Kidney (tissue), 14 donors: ENCODE results near the gene KDM6A. TPM values are rescaled to one million over a fixed set of nuclear protein-coding genes. Genes with fewer than 3 reads are reported as not detected.
"Not testable (repeated sequence)": the region's sequence is repeated elsewhere in the genome, so short reads cannot be mapped to it uniquely, and the experiment has no call there.

Experiments
- DNase-seq, 5 donors: peaks; one replicate each; pipeline ENCODE4 v3.0.0-alpha.2; 2013 to 2020
- FAIRE-seq: peaks from 2 replicates; lab custom pipeline; 2012; peaks lifted over from hg19 to GRCh38; lab: Jason Lieb, UNC
- H3K27ac ChIP-seq, 2 donors: one replicate each; pipeline ENCODE4 v1.7.0; 2013; ENCODE audit warnings: low read depth in 2 of 2, low read length in 2 of 2, inconsistent platforms in 1 of 2
- H3K27me3 ChIP-seq: one replicate; pipeline ENCODE4 v1.7.1; 2013; ENCODE audit warnings: low read length, inconsistent platforms; ENCODE audit not compliant: control insufficient read depth, insufficient read depth
- H3K36me3 ChIP-seq, 3 donors: one replicate each; pipeline versions ENCODE4 v1.7.0 to v1.7.1; 2013; ENCODE audit warnings: low read length in 3 of 3, control low read depth in 1 of 3, inconsistent platforms in 1 of 3; ENCODE audit not compliant: insufficient read depth in 3 of 3, control insufficient read depth in 2 of 3
- H3K4me1 ChIP-seq, 3 donors: one replicate each; pipeline versions ENCODE4 v1.7.0 to v1.7.1; 2013; ENCODE audit warnings: low read length in 3 of 3, inconsistent platforms in 1 of 3, low read depth in 1 of 3; ENCODE audit not compliant: control insufficient read depth in 2 of 3, insufficient read depth in 2 of 3
- H3K4me3 ChIP-seq, 3 donors: one replicate each; pipeline versions ENCODE4 v1.7.0 to v1.8.1; 2013; ENCODE audit warnings: low read length in 3 of 3, control low read depth in 1 of 3, inconsistent platforms in 1 of 3
- H3K9ac ChIP-seq, 3 donors: one replicate each; pipeline versions ENCODE4 v1.7.0 to v1.7.1; 2013; ENCODE audit warnings: low read length in 3 of 3, control low read depth in 1 of 3, inconsistent platforms in 1 of 3
- H3K9me3 ChIP-seq, 3 donors: one replicate each; pipeline versions ENCODE4 v1.7.0 to v1.7.1; 2013; ENCODE audit warnings: low read length in 3 of 3, control low read depth in 1 of 3, inconsistent platforms in 1 of 3; ENCODE audit not compliant: control insufficient read depth in 2 of 3, insufficient read depth in 1 of 3
- CTCF ChIP-seq: IDR thresholded peaks from 3 replicates; pipeline ENCODE4 v1.5.1; 2012; ENCODE audit warnings: mild to moderate bottlenecking, moderate library complexity, borderline replicate concordance; ENCODE audit not compliant: insufficient read depth; ENCODE audit errors: extremely low read depth
- intact Hi-C: fragments of 100-400 bp; cut with DNase I; formaldehyde crosslinking; loops from one replicate; pipeline ENCODE4 v1.11.1; 2022
- polyA plus RNA-seq: library from polyadenylated mRNA; stranded (reverse); fragments of 350-450 nt; fragmentation: Illumina TruSeq; extraction: RNeasy Lipid Tissue Mini Kit (QIAGEN cat#74804); gene quantifications from one replicate; pipeline ENCODE4 v1.2.3, GENCODE V29; 2014; ENCODE audit warnings: low read depth, low replicate concordance; ENCODE audit not compliant: insufficient read depth
- total RNA-seq: library from RNA; stranded (reverse); fragmentation: NEBNext Ultra II Directional; extraction: Animal tissue kit (Norgen Biotek cat#: 25700); gene quantifications from one replicate; pipeline ENCODE4 v1.2.1, GENCODE V29; 2021
- donor health status: control.
- donor health status: control.
- donor health status: control.
- donor health status: control.
- donor health status: control.
- donor health status: DM: yes; HTN: yes; CAD: no.
- donor health status: Normal renal cell carcinoma (clear cell type).

Gene KDM6A
- total and polyA plus RNA-seq, 2 donors from 2014 or later, result 7.7 to 40.8 TPM

- no peak for TF ChIP-seq CTCF
- DNase-seq, result peak in 1 of 5 donors; percentile 74
- FAIRE-seq, result peak; percentile 87
- Histone ChIP-seq H3K27me3 (no peaks in the 10 kb centered on the region), H3K9ac (no peak overlapping the region), H3K4me1 (no peaks in the 10 kb centered on the region), H3K9me3 (no peaks in the 10 kb centered on the region), H3K4me3 (no peak overlapping the region), H3K27ac (no peak overlapping the region), H3K36me3 (peaks cover 10 to 22% (median 14%) of the 10 kb centered on the region in 3 donors)
- intact Hi-C loops, result no loop called here
These were observed 190.5 kb downstream of the KDM6A start for GRCh38 chrX:45063319-45064095.

- intact Hi-C loops, result no loop called here
- peaks cover 11 to 15% (median 12%) of the 10 kb centered on the region in 3 donors for H3K36me3 ChIP-seq
- H3K4me1 ChIP-seq, result no peaks in the 10 kb centered on the region
- no peak overlapping the region for H3K9ac ChIP-seq
- no peak overlapping the region for H3K27ac ChIP-seq
- no peak overlapping the region for H3K4me3 ChIP-seq
- no peak for TF ChIP-seq CTCF
- no peaks in the 10 kb centered on the region for H3K9me3 ChIP-seq
- no peak for FAIRE-seq
- DNase-seq, result no peak
- no peaks in the 10 kb centered on the region for H3K27me3 ChIP-seq
These were observed 195.6 kb downstream of the KDM6A start for GRCh38 chrX:45068569-45068968.

- intact Hi-C loops, result no loop called here
- Histone ChIP-seq H3K9me3 (no peaks in the 10 kb centered on the region), H3K4me3 (no peak overlapping the region), H3K36me3 (peaks cover 2 to 9% (median 5%) of the 10 kb centered on the region in 3 donors), H3K27me3 (no peaks in the 10 kb centered on the region), H3K9ac (no peak overlapping the region), H3K4me1 (no peaks in the 10 kb centered on the region), H3K27ac (no peak overlapping the region)
- FAIRE-seq (peak; percentile 91), DNase-seq (peak in 3 of 5 donors; percentile 18 to 68 (median 53))
- peak; percentile 33 for TF ChIP-seq CTCF
These were observed 197.4 kb downstream of the KDM6A start for GRCh38 chrX:45070116-45071007.

- FAIRE-seq, H3K4me1 ChIP-seq, H3K9me3 ChIP-seq, intact Hi-C loops, H3K27ac ChIP-seq, H3K9ac ChIP-seq, DNase-seq, H3K27me3 ChIP-seq, H3K4me3 ChIP-seq: not testable (repeated sequence)
- H3K36me3 ChIP-seq, result peaks cover 0 to 11% (median 5%) of the 10 kb centered on the region in 3 donors
These were observed 200.0 kb downstream of the KDM6A start for GRCh38 chrX:45073011-45073410.
